ENCODE data around the gene VMO1.

DNA sequence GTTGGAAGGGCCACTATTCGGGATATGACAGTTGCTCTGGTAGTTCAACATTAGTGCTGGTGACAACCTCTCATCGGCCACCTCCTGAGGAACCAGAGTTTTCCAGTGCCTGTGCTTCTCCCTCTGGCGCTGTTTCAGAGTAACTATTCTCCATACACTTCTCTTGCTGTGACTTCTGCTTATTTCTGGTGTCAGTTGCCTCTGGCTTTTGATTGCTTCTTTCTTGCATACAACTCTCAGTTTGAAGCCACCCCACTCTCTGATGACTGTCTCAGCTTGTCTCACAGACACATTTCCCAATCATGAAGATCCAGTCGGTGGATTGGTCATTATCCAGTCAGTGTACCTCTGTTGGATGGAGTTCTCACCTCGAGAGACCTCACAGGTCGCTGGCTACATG is 17.9 kb downstream of the VMO1 start:
- TF ChIP-seq EZH2 (IDR thresholded peaks at IDR 0.05; ENCODE audit: insufficient read depth, poor library complexity, severe bottlenecking) (no peak), EZH2phosphoT487 (IDR thresholded peaks at IDR 0.05; ENCODE audit: insufficient read depth, low read depth) (no peak)
